K562 (cell line): ENCODE results near the gene RAD17. TPM values are rescaled to one million over a fixed set of nuclear protein-coding genes. Genes with fewer than 3 reads are reported as not detected.

Experiments
- ARID2 ChIP-seq: fragments of 450-650 bp; IDR thresholded peaks from 2 replicates; pipeline ENCODE4 v1.6.1; 2017; ENCODE audit warnings: antibody characterized with exemption, mild to moderate bottlenecking
- GTF2F1 ChIP-seq: IDR thresholded peaks from 2 replicates; pipeline ENCODE4 v1.6.1; 2011; ENCODE audit warnings: low read depth, low read length, improper control_type of control experiment
- LEF1 ChIP-seq: fragments of 450-650 bp; IDR thresholded peaks from 2 replicates; pipeline ENCODE4 v1.6.1; 2016; ENCODE audit warnings: mild to moderate bottlenecking
- NCOA2 ChIP-seq, 2 experiments: fragments of 450-650 bp; IDR thresholded peaks; 2 replicates each; pipeline ENCODE4 v1.6.1; 2018; ENCODE audit warnings: mild to moderate bottlenecking in 2 of 2, moderate library complexity in 1 of 2; ENCODE audit not compliant: partially characterized antibody in 2 of 2
- NONO ChIP-seq, 2 experiments: fragments of 200-400 bp in 1 of 2; fragments of 450-650 bp in 1 of 2; formaldehyde crosslinking in 1 of 2; IDR thresholded peaks; 2 replicates each; pipeline ENCODE4 v1.6.1; 2017; ENCODE audit warnings: low read depth in 2 of 2, mild to moderate bottlenecking in 2 of 2, moderate library complexity in 2 of 2, low read length in 1 of 2
- POLR2H ChIP-seq: IDR thresholded peaks from 2 replicates; pipeline ENCODE4 v1.6.1; 2016; ENCODE audit warnings: missing genetic modification characterization, low read depth, mild to moderate bottlenecking, control low read depth, missing compliant biosample characterization, moderate library complexity
- POLR3G ChIP-seq: IDR thresholded peaks from 2 replicates; pipeline ENCODE4 v1.6.1; 2011; ENCODE audit not compliant: insufficient read length, insufficient replicate concordance; ENCODE audit errors: extremely low read depth
- SMARCC2 ChIP-seq: fragments of 450-650 bp; IDR thresholded peaks from 2 replicates; pipeline ENCODE4 v1.6.1; 2017; ENCODE audit warnings: antibody characterized with exemption, moderate library complexity, mild to moderate bottlenecking, low read depth
- TCF7 ChIP-seq: sonication (generic); IDR thresholded peaks from 2 replicates; pipeline ENCODE4 v1.6.1; 2016; ENCODE audit warnings: antibody characterized with exemption, borderline replicate concordance
- ZHX1 ChIP-seq: fragments of 150-350 bp; conservative IDR thresholded peaks from 2 replicates; pipeline ENCODE4 v1.6.1; 2014; ENCODE audit warnings: low read length
- ZNF384 ChIP-seq: IDR thresholded peaks from 2 replicates; pipeline ENCODE4 v1.6.1; 2012; ENCODE audit warnings: low read depth, low read length, improper control_type of control experiment
- ZNF407 ChIP-seq: fragments of 450-650 bp; IDR thresholded peaks from 2 replicates; pipeline ENCODE4 v1.6.1; 2016; ENCODE audit warnings: low read depth
- ZNF408 ChIP-seq: fragments of 250-450 bp; sonication (Bioruptor Pico); IDR thresholded peaks from 2 replicates; pipeline ENCODE4 v1.4.0; 2020; ENCODE audit warnings: low read depth, mild to moderate bottlenecking, moderate library complexity
- ZNF766 ChIP-seq: fragments of 200-800 bp; sonication (Bioruptor generic); conservative IDR thresholded peaks from 2 replicates; pipeline ENCODE4 v1.6.1; 2016; ENCODE audit warnings: missing genetic modification characterization, missing compliant biosample characterization
- polyA plus RNA-seq, 8 experiments: library from polyadenylated mRNA; depleted of rRNA in 4 of 8; stranded (reverse) in 5 of 8; unstranded in 3 of 8; fragments of >200 nt; fragmentation: Nextera tagmentation in 2 of 8; fragmentation: Illumina TruSeq in 1 of 8; extraction: Ambion mirVana in 2 of 8; extraction: Trizol in 1 of 8; gene quantifications; 2 replicates each; pipeline versions ENCODE4 v1.2.1 to v1.2.3, GENCODE V29; 2011 to 2014; ENCODE audit warnings: inconsistent platforms in 1 of 8, missing spikeins in 1 of 8
- total RNA-seq, 7 experiments: library from RNA; depleted of rRNA in 6 of 7; stranded (reverse); fragments of >200 nt in 6 of 7; fragmentation: Illumina TruSeq in 2 of 7; extraction: Trizol in 2 of 7; gene quantifications; 2 replicates each; pipeline versions ENCODE4 v1.2.1 to v1.2.3, GENCODE V29; 2011 to 2021; ENCODE audit warnings: low replicate concordance in 1 of 7

Gene RAD17
- total and polyA plus RNA-seq, 9 of the 15 experiments (the other 6 are each of a cell fraction or from before 2014, with no cell fraction given), result 21.1 to 50.1 (median 40.1) TPM

GRCh38 chr5:69368458-69369339 is 919 bp upstream of the RAD17 start (continued):
- TF ChIP-seq ZNF407, result no peak
- no peak for TF ChIP-seq NCOA2 (IDR thresholded peaks at IDR 0.05; ENCODE audit: partially characterized antibody in 2 of 2)
- TF ChIP-seq LEF1, result 0 out of 2 replicates have a peak, but pooled peaks have one; percentile 15
- TF ChIP-seq ZNF408 (CRISPR knock-in tag), result no peak
- TF ChIP-seq ZHX1, result no peak
- TF ChIP-seq SMARCC2, result 0 out of 2 replicates have a peak, but pooled peaks have one; percentile 16
- TF ChIP-seq ZNF766 (CRISPR knock-in tag), result no peak
- TF ChIP-seq GTF2F1, result no peak
- TF ChIP-seq ZNF384, result no peak
- TF ChIP-seq NONO (IDR thresholded peaks at IDR 0.05; ENCODE audit: low read depth in 2 of 2, low read length in 1 of 2), result peak in 1 of 2 experiments; percentile 76; a peak in 1 of 4 replicates
- TF ChIP-seq POLR2H, result 0 out of 2 replicates have a peak, but pooled peaks have one; percentile 17
- no peak for TF ChIP-seq TCF7
- TF ChIP-seq ARID2, result no peak
- TF ChIP-seq POLR3G, result no peak
